SK-MEL-5 (cell line): Measurements from ENCODE around the gene SPEM1. TPM values are rescaled to one million over a fixed set of nuclear protein-coding genes. Genes with fewer than 3 reads are reported as not detected.

Source experiments
- DNase-seq: peaks from one replicate; pipeline ENCODE4 v3.0.0-alpha.2; 2016; ENCODE audit warnings: low read depth, low spot score
- in situ Hi-C: cut with HindIII; loops from 2 replicates; pipeline ENCODE4 v1.10.0; 2016; ENCODE audit warnings: low sequenced_read_pairs, high pct_unique_total_duplicates, low pct_unique_long_range_greater_than_20kb
- total RNA-seq: library from RNA; depleted of rRNA; stranded (reverse); fragments of >200 nt; shearing (Covaris generic); gene quantifications from 2 replicates; pipeline ENCODE4 v1.2.3, GENCODE V29; 2014

Gene SPEM1
- total RNA-seq, 1 experiment from 2014 or later, result not detected

GRCh38 chr17:7435676-7436555 is 15.8 kb downstream of the SPEM1 start:
- in situ Hi-C loops, result no loop called here
- DNase-seq, result peak; percentile 29

- peak; percentile 79 for DNase-seq
- in situ Hi-C loops, result no loop called here
Measured at GRCh38 chr17:7436556-7437368, 16.6 kb downstream of the SPEM1 start.

GRCh38 chr17:7437369-7437863 is 17.3 kb downstream of the SPEM1 start:
- in situ Hi-C loops, result no loop called here
- no peak for DNase-seq

GRCh38 chr17:7437950-7438614 is 18.0 kb downstream of the SPEM1 start:
- no peak for DNase-seq
- in situ Hi-C loops, result no loop called here

- DNase-seq, result no peak
- in situ Hi-C loops, result no loop called here
Measured at GRCh38 chr17:7438656-7439460, 18.7 kb downstream of the SPEM1 start.

- DNase-seq, result no peak
- in situ Hi-C loops, result no loop called here
Measured at GRCh38 chr17:7439462-7440112, 19.5 kb downstream of the SPEM1 start, which contains the start of gene FGF11. Gene FGF11, plus strand, starts transcription at chr17:7439512. Its CDS starts 109 bp downstream, at chr17:7439621.

- DNase-seq, result no peak
- in situ Hi-C loops, result no loop called here
Measured at GRCh38 chr17:7440113-7440833, 20.1 kb downstream of the SPEM1 start.

- no peak for DNase-seq
- in situ Hi-C loops, result no loop called here
Measured at GRCh38 chr17:7440834-7441195, 20.7 kb downstream of the SPEM1 start.

GRCh38 chr17:7441266-7441665 is 21.1 kb downstream of the SPEM1 start:
- DNase-seq, result no peak
- in situ Hi-C loops, result no loop called here

- in situ Hi-C loops, result no loop called here
Measured at GRCh38 chr17:7442142-7442541, 22.0 kb downstream of the SPEM1 start.

GRCh38 chr17:7443499-7444485 is 23.7 kb downstream of the SPEM1 start:
- in situ Hi-C loops, result no loop called here

More at GRCh38 chr17:7442142-7442541, 22.0 kb downstream of the SPEM1 start:
- no peak for DNase-seq

GRCh38 chr17:7444682-7445618 is 24.8 kb downstream of the SPEM1 start, which contains the start of gene CHRNB1:
Gene CHRNB1, plus strand, starts transcription at chr17:7445061. Its CDS starts 67 bp downstream, at chr17:7445128.
- DNase-seq, result peak; percentile 58
- in situ Hi-C loops, result no loop called here

More at GRCh38 chr17:7443499-7444485, 23.7 kb downstream of the SPEM1 start:
- no peak for DNase-seq

GRCh38 chr17:7445619-7445968 is 25.5 kb downstream of the SPEM1 start:
- no peak for DNase-seq
- in situ Hi-C loops, result no loop called here

- no peak for DNase-seq
- in situ Hi-C loops, result no loop called here
Measured at GRCh38 chr17:7448461-7448860, 28.3 kb downstream of the SPEM1 start.
